Mesenchymal stem cell (in vitro differentiated cells and primary cell): Measurements from ENCODE around the gene SHOC1.

ENCODE experiments used
- DNase-seq: peaks from one replicate; pipeline ENCODE4 v3.0.0-alpha.2; 2013
- H2AFZ ChIP-seq: one replicate; pipeline ENCODE4 v1.6.1; 2013; ENCODE audit warnings: low read depth, mild to moderate bottlenecking, control low read depth, inconsistent platforms, low read length, moderate library complexity
- H2AK5ac ChIP-seq: 2 replicates; pipeline ENCODE4 v1.6.1; 2013; ENCODE audit warnings: low read length, moderate library complexity, mild to moderate bottlenecking, inconsistent platforms; ENCODE audit not compliant: severe bottlenecking
- H2BK120ac ChIP-seq: one replicate; pipeline ENCODE4 v1.6.1; 2013; ENCODE audit warnings: low read depth, mild to moderate bottlenecking, inconsistent platforms, low read length, moderate library complexity
- H2BK12ac ChIP-seq, 2 experiments: one replicate each; pipeline ENCODE4 v1.6.1; 2013; ENCODE audit warnings: inconsistent platforms in 2 of 2, low read length in 2 of 2, mild to moderate bottlenecking in 2 of 2, moderate library complexity in 2 of 2, control low read depth in 1 of 2
- H2BK15ac ChIP-seq: one replicate; pipeline ENCODE4 v1.6.1; 2013; ENCODE audit warnings: mild to moderate bottlenecking, low read depth, inconsistent platforms; ENCODE audit not compliant: poor library complexity, severe bottlenecking
- H2BK5ac ChIP-seq: 2 replicates; pipeline ENCODE4 v1.6.1; 2013; ENCODE audit warnings: low read depth, mild to moderate bottlenecking, low read length, control low read depth, inconsistent platforms; ENCODE audit not compliant: poor library complexity, severe bottlenecking
- H3K14ac ChIP-seq, 2 experiments: one replicate each; pipeline ENCODE4 v1.6.1; 2013; ENCODE audit warnings: inconsistent platforms in 2 of 2, low read length in 2 of 2, control low read depth in 1 of 2, mild to moderate bottlenecking in 1 of 2, moderate library complexity in 1 of 2
- H3K18ac ChIP-seq, 2 experiments: one replicate each; pipeline ENCODE4 v1.6.1; 2013; ENCODE audit warnings: inconsistent platforms in 2 of 2, low read length in 2 of 2, control low read depth in 1 of 2, low read depth in 1 of 2, mild to moderate bottlenecking in 1 of 2
- H3K23ac ChIP-seq, 2 experiments: one replicate each; pipeline ENCODE4 v1.6.1; 2013; ENCODE audit warnings: inconsistent platforms in 2 of 2, low read length in 2 of 2, mild to moderate bottlenecking in 2 of 2, moderate library complexity in 2 of 2, control low read depth in 1 of 2
- H3K27ac ChIP-seq: 2 replicates; pipeline ENCODE4 v1.5.1; 2013; ENCODE audit warnings: mild to moderate bottlenecking, moderate library complexity, low read length, control low read depth, inconsistent platforms; ENCODE audit not compliant: poor library complexity, severe bottlenecking
- H3K27me3 ChIP-seq, 2 experiments: 2 replicates each; pipeline versions ENCODE4 v1.6.1 to v1.7.0; 2013; ENCODE audit warnings: low read length in 2 of 2, mild to moderate bottlenecking in 2 of 2, moderate library complexity in 2 of 2, control low read depth in 1 of 2, inconsistent platforms in 1 of 2; ENCODE audit not compliant: control insufficient read depth in 1 of 2, insufficient read depth in 1 of 2
- H3K36me3 ChIP-seq, 2 experiments: 2 replicates each; pipeline versions ENCODE4 v1.6.1 to v1.7.0; 2013; ENCODE audit warnings: low read length in 2 of 2, control low read depth in 1 of 2, inconsistent platforms in 1 of 2, low read depth in 1 of 2, mild to moderate bottlenecking in 1 of 2; ENCODE audit not compliant: insufficient read depth in 2 of 2, control insufficient read depth in 1 of 2
- H3K4ac ChIP-seq, 2 experiments: one replicate each; pipeline ENCODE4 v1.6.1; 2013; ENCODE audit warnings: inconsistent platforms in 2 of 2, low read length in 2 of 2, mild to moderate bottlenecking in 2 of 2, moderate library complexity in 2 of 2, control low read depth in 1 of 2, low read depth in 1 of 2
- H3K4me1 ChIP-seq: 2 replicates; pipeline ENCODE4 v1.6.1; 2013; ENCODE audit warnings: low read depth, low read length, control low read depth; ENCODE audit not compliant: control insufficient read depth, insufficient read depth
- H3K4me2 ChIP-seq: 2 replicates; pipeline ENCODE4 v1.6.1; 2013; ENCODE audit warnings: low read length, mild to moderate bottlenecking, inconsistent platforms; ENCODE audit not compliant: poor library complexity, severe bottlenecking
- H3K4me3 ChIP-seq, 2 experiments: 2 replicates each; pipeline versions ENCODE4 v1.5.1 to v1.7.0; 2013; ENCODE audit warnings: low read length in 2 of 2, mild to moderate bottlenecking in 2 of 2, control low read depth in 1 of 2, low read depth in 1 of 2; ENCODE audit not compliant: insufficient read depth in 1 of 2
- H3K79me1 ChIP-seq: replicated peaks from 2 replicates; pipeline ENCODE4 v1.6.1; 2013; ENCODE audit warnings: mild to moderate bottlenecking, control low read depth, low read length, inconsistent platforms; ENCODE audit not compliant: poor library complexity, severe bottlenecking
- H3K9ac ChIP-seq: 2 replicates; pipeline ENCODE4 v1.7.0; 2013; ENCODE audit warnings: mild to moderate bottlenecking, low read length, moderate library complexity
- H3K9me3 ChIP-seq: 2 replicates; pipeline ENCODE4 v1.7.0; 2013; ENCODE audit warnings: mild to moderate bottlenecking, low read length; ENCODE audit not compliant: control insufficient read depth
- H4K8ac ChIP-seq: one replicate; pipeline ENCODE4 v1.6.1; 2013; ENCODE audit warnings: inconsistent platforms, mild to moderate bottlenecking, low read length, moderate library complexity
- H4K91ac ChIP-seq: one replicate; pipeline ENCODE4 v1.6.1; 2013; ENCODE audit warnings: mild to moderate bottlenecking, low read length, inconsistent platforms
- WGBS: methylation state at CpG from one replicate; pipeline ENCODE4 v1.1.7; 2013; ENCODE audit warnings: mixed read lengths; 5-methylcytosine and 5-hydroxymethylcytosine counted together

The SHOC1 gene

DNA sequence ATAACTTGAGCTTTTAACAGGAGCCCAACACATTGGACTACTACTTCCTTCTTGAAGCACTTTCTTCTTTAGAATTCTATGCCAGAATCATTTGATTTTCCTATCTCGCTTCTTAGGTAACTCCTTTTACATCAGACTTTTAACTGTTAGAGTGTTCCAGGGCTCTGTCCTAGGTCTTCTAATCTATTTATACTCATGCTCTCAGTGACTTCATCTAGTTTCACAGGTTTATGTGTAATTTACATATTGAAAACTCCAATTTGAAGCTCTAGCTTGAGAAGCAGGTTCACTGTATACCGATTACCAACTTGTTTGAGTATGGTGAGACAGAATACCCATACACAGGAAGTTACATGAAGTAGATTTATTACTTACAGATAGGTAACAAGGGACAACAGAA is 11.3 kb downstream of the SHOC1 start:
- Histone ChIP-seq H2BK12ac (no peak overlapping the region), H2AFZ (no peak overlapping the region), H3K4me3 (no peak overlapping the region), H3K4me2 (no peak overlapping the region), H2BK120ac (no peak overlapping the region), H2BK5ac (no peak overlapping the region), H3K79me1 (no peaks in the 10 kb centered on the region), H2AK5ac (no peak overlapping the region), H3K9ac (no peak overlapping the region), H4K8ac (no peak overlapping the region), H3K9me3 (peaks cover 12% of the 10 kb centered on the region), H3K18ac (no peak overlapping the region), H2BK15ac (no peak overlapping the region), H3K27me3 (no peaks in the 10 kb centered on the region), H3K4me1 (no peaks in the 10 kb centered on the region), H3K14ac (no peak overlapping the region), H3K36me3 (no peaks in the 10 kb centered on the region), H3K23ac (no peak overlapping the region), H3K4ac (no peak overlapping the region), H4K91ac (no peak overlapping the region), H3K27ac (no peak overlapping the region)
- DNase-seq = no peak
- 100% methylated on average over 1 of the region's 2 CpGs for WGBS

DNA sequence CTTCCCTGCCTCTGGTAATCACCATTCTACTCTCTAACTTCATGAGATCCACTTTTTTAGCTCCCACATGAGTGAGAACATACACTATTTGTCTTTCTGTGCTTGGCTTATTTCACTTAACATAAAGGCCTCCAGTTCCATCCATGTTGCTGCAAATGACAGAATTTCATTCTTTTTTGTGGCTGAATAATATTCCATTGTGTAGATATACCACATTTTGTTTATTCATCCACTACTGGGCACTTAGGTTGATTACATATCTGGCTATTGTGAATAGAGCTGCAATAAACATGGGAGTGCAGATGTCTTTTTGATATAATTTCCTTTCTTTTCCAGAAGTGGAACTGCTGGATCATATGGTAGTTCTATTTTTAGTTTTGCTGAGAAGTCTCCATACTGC is 28.7 kb downstream of the SHOC1 start:
- no peak overlapping the region for H4K8ac ChIP-seq
- no peak overlapping the region for H3K4ac ChIP-seq
- H3K27me3 ChIP-seq = no peaks in the 10 kb centered on the region
- H3K9ac ChIP-seq = no peak overlapping the region
- peak overlapping the region; percentile 19 for H2BK120ac ChIP-seq
- no peak overlapping the region for H2BK12ac ChIP-seq
- H3K4me2 ChIP-seq = no peak overlapping the region
- DNase-seq = no peak
- no peak overlapping the region for H2AFZ ChIP-seq
- no peak overlapping the region for H4K91ac ChIP-seq
- H3K27ac ChIP-seq = no peak overlapping the region
- H3K4me3 ChIP-seq = no peak overlapping the region
- H3K4me1 ChIP-seq = no peaks in the 10 kb centered on the region
- H3K23ac ChIP-seq = no peak overlapping the region
- H3K79me1 ChIP-seq = peaks cover 2% of the 10 kb centered on the region
- no peak overlapping the region for H2AK5ac ChIP-seq
- no peak overlapping the region for H3K14ac ChIP-seq
- no peaks in the 10 kb centered on the region for H3K9me3 ChIP-seq
- no peak overlapping the region for H3K18ac ChIP-seq
- H2BK5ac ChIP-seq = no peak overlapping the region
- no peaks in the 10 kb centered on the region for H3K36me3 ChIP-seq
- no peak overlapping the region for H2BK15ac ChIP-seq

DNA sequence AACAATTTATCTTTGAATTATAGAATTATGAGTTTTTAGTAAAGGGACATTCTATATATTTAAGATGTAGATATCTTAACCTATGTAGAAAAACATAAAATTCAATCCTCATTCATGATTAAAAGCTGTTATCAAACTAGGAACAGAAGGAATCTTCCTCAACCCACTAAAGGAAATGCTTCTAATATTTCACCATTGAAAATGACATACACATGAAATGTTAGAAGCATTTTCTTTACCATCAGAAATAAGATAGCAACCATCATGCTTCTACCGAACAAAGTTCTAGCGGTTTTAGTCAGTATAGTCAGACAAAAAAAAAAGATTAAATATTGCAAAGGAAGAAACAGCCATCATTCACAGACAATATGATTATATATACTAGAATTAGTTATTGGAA is 32.2 kb downstream of the SHOC1 start:
- H3K23ac ChIP-seq = no peak overlapping the region
- no peak overlapping the region for H2BK120ac ChIP-seq
- H3K4me1 ChIP-seq = no peaks in the 10 kb centered on the region
- H3K9ac ChIP-seq = no peak overlapping the region
- H3K79me1 ChIP-seq = peaks cover 2% of the 10 kb centered on the region
- H2AK5ac ChIP-seq = no peak overlapping the region
- H2AFZ ChIP-seq = no peak overlapping the region
- no peak overlapping the region for H2BK12ac ChIP-seq
- DNase-seq = peak; percentile 12
- no peak overlapping the region for H3K4me2 ChIP-seq
- H3K18ac ChIP-seq = no peak overlapping the region
- no peak overlapping the region for H4K91ac ChIP-seq
- no peaks in the 10 kb centered on the region for H3K27me3 ChIP-seq
- no peaks in the 10 kb centered on the region for H3K36me3 ChIP-seq
- no peak overlapping the region for H3K4me3 ChIP-seq
- H2BK15ac ChIP-seq = no peak overlapping the region
- H4K8ac ChIP-seq = no peak overlapping the region
- WGBS = no CpG with 5 or more reads among the region's 2 CpGs
- H3K4ac ChIP-seq = no peak overlapping the region
- no peak overlapping the region for H2BK5ac ChIP-seq
- no peak overlapping the region for H3K14ac ChIP-seq
- no peak overlapping the region for H3K27ac ChIP-seq
- no peaks in the 10 kb centered on the region for H3K9me3 ChIP-seq

DNA sequence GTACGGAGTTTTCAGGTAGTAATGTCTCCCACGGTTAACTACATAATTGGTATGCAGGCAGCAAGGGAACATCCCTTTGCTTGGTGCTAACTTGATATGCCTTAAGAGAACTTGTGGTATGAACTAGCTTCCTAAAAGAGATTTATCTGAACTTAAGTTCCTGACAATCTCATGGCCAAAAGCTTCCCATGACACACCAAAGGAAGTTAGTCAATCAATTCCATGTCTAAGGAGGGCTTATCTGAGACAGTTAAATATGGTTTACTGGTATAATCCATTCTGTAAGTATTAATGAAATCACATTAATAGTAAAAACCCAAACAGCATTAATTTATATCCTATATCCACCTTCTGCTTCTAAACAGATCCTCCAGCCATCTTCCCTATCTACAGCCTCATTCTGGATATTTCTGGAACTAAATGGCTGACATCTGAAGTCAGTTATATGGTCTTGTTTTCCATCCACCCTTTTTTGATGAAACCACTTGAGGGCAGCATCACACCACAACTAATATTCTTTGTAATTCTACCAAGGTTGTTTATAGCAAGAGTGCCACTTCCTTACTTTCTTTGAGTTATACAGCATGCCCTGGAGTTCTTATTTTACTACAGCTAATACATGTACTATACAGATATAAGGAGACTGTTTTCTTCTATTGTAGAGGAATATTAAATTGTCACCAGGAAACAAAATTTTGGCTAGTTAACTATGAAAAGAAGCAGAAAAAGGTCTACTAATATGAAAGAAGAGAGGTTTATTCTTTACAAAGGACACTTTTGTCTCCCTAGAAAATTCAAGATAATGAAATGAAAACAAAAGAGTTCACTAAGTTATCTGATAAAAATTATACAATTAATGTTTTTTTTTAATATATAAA is 34.7 kb downstream of the SHOC1 start:
- H2BK15ac ChIP-seq = no peak overlapping the region
- DNase-seq = peak; percentile 90
- no peaks in the 10 kb centered on the region for H3K9me3 ChIP-seq
- peak overlapping the region in 1 of 2 experiments; percentile 77 for H2BK12ac ChIP-seq
- no peak overlapping the region for H4K8ac ChIP-seq
- H2AFZ ChIP-seq = no peak overlapping the region
- no peak overlapping the region for H2BK5ac ChIP-seq
- H3K36me3 ChIP-seq = no peaks in the 10 kb centered on the region
- H3K18ac ChIP-seq = no peak overlapping the region
- H3K79me1 ChIP-seq = no peaks in the 10 kb centered on the region
- no peaks in the 10 kb centered on the region for H3K27me3 ChIP-seq
- H2BK120ac ChIP-seq = no peak overlapping the region
- WGBS = 100% methylated on average over 2 of the region's 2 CpGs
- H3K4ac ChIP-seq = peak overlapping the region in 1 of 2 experiments; percentile 6
- no peak overlapping the region for H3K4me3 ChIP-seq
- no peak overlapping the region for H3K27ac ChIP-seq
- H3K4me1 ChIP-seq = no peaks in the 10 kb centered on the region
- H2AK5ac ChIP-seq = peak overlapping the region; percentile 90
- H3K23ac ChIP-seq = no peak overlapping the region
- no peak overlapping the region for H4K91ac ChIP-seq
- no peak overlapping the region for H3K4me2 ChIP-seq
- peak overlapping the region; percentile 64 for H3K9ac ChIP-seq
- H3K14ac ChIP-seq = no peak overlapping the region
